Measurements from ENCODE around the gene CDK4. TPM values are rescaled to one million over a fixed set of nuclear protein-coding genes. Genes with fewer than 3 reads are reported as not detected.

Gene CDK4
- total and polyA plus RNA-seq, 2 of the 13 experiments (the other 11 are each of a cell fraction or from before 2014, with no cell fraction given): 191 to 209 TPM

DNA sequence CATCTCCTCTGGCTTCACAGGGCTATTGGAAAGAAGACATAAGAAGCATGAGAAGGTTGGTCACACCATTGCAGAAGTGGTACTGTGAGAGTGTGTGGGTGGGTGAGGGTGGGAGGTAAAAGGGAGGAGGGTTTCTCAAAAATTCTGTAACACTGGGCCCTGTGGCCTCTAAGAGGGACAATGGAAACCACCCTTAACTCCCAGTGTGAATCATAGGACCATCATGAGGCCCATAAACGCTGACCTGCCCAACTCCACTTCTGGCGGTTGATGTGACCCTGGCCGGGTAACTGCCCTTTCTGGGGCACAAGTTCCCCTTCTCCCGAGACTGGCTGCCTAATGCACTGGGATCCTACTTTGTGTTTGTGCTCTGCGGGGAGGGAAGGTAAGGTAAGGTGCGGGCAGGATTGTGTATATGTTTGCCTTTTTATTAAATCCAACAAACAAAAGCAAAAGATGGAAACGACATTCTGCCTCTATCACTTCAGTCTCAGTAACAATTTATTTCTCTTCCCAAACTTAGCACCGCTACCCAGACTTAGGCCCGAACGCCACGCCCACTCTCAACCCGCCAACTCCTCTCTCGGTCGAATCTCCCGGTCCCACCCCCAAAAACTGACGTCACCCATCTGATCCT, 19.2 kb upstream of the CDK4 start:
- H2AFZ ChIP-seq (ENCODE audit: low read length): no peak overlapping the region
- WGBS (ENCODE audit: low lambda C conversion rate): 2% methylated on average over 16 of the region's 16 CpGs
- in situ Hi-C loops (cut with HindIII; ENCODE audit: extremely low pct_ligation_motif_present, low pct_unique_long_range_greater_than_20kb): no loop called here
- no peaks in the 10 kb centered on the region; a peak in 1 of 5 replicates for H3K27me3 ChIP-seq (ENCODE audit: control insufficient read depth in 1 of 2, insufficient read depth in 2 of 2, low read length in 2 of 2)
- peak overlapping the region; percentile 96 for H3K4me2 ChIP-seq (ENCODE audit: low read depth, low read length)
- peaks cover 16 to 18% of the 10 kb centered on the region in 2 experiments for H3K36me3 ChIP-seq (replicated peaks in 1 of 2; ENCODE audit: control insufficient read depth in 1 of 2, insufficient read depth in 2 of 2, low read length in 2 of 2)
- peaks cover 17% of the 10 kb centered on the region for H3K79me2 ChIP-seq (ENCODE audit: insufficient read depth, low read length)
- no peaks in the 10 kb centered on the region for H4K20me1 ChIP-seq (ENCODE audit: insufficient read depth, low read length)
- POLR2A ChIA-PET: interaction anchor here (0.6 to 1.8 kb wide), 11 partner anchors 11 to 124 kb away, joined by 3 to 15 read pairs (median 6); partner anchors contain the start of genes CDK4, MARCHF9, TSFM and TSPAN31
- CTCF ChIA-PET (ENCODE audit: low intra/inter-chr PET ratio, low total read pairs): no interaction called here
- TF ChIP-seq TBP (CRISPR knock-in tag; IDR thresholded peaks at IDR 0.05): 0 out of 2 replicates have a peak, but pooled peaks have one; percentile 16
- 0 out of 2 replicates have a peak, but pooled peaks have one; percentile 3 for TF ChIP-seq ZNF431 (CRISPR knock-in tag; IDR thresholded peaks at IDR 0.05; ENCODE audit: borderline replicate concordance, low read depth)
- TF ChIP-seq, protein P1, sequence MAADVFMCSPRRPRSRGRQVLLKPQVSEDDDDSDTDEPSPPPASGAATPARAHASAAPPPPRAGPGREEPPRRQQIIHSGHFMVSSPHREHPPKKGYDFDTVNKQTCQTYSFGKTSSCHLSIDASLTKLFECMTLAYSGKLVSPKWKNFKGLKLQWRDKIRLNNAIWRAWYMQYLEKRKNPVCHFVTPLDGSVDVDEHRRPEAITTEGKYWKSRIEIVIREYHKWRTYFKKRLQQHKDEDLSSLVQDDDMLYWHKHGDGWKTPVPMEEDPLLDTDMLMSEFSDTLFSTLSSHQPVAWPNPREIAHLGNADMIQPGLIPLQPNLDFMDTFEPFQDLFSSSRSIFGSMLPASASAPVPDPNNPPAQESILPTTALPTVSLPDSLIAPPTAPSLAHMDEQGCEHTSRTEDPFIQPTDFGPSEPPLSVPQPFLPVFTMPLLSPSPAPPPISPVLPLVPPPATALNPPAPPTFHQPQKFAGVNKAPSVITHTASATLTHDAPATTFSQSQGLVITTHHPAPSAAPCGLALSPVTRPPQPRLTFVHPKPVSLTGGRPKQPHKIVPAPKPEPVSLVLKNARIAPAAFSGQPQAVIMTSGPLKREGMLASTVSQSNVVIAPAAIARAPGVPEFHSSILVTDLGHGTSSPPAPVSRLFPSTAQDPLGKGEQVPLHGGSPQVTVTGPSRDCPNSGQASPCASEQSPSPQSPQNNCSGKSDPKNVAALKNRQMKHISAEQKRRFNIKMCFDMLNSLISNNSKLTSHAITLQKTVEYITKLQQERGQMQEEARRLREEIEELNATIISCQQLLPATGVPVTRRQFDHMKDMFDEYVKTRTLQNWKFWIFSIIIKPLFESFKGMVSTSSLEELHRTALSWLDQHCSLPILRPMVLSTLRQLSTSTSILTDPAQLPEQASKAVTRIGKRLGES (CRISPR knock-in tag; IDR thresholded peaks at IDR 0.05; ENCODE audit: borderline replicate concordance): no peak
- peak; percentile 98 for TF ChIP-seq ATF7 (IDR thresholded peaks at IDR 0.05)
- TF ChIP-seq ATF7 (CRISPR knock-in tag; IDR thresholded peaks at IDR 0.05): no peak
- 0 out of 2 replicates have a peak, but pooled peaks have one; percentile 49 for TF ChIP-seq RARG (CRISPR knock-in tag; IDR thresholded peaks at IDR 0.05; ENCODE audit: low read depth)
- TF ChIP-seq KLF9 (CRISPR knock-in tag; IDR thresholded peaks at IDR 0.05; ENCODE audit: low read depth): peak; percentile 97
- 0 out of 2 replicates have a peak, but pooled peaks have one; percentile 13 for TF ChIP-seq ZBTB42 (CRISPR knock-in tag; IDR thresholded peaks at IDR 0.05)
- TF ChIP-seq ZNF552 (CRISPR knock-in tag; IDR thresholded peaks at IDR 0.05; ENCODE audit: borderline replicate concordance): no peak
- 0 out of 2 replicates have a peak, but pooled peaks have one; percentile 0 for TF ChIP-seq SNAPC4 (CRISPR knock-in tag; IDR thresholded peaks at IDR 0.05)
- TF ChIP-seq POLR2AphosphoS5 (IDR thresholded peaks at IDR 0.05; ENCODE audit: low read depth, low read length): no peak
- 0 out of 2 replicates have a peak, but pooled peaks have one; percentile 2 for TF ChIP-seq ZNF598 (CRISPR knock-in tag; IDR thresholded peaks at IDR 0.05; ENCODE audit: borderline replicate concordance)
- H3K4me1 ChIP-seq (ENCODE audit: insufficient read depth, low read length): peaks cover 26% of the 10 kb centered on the region
- ATAC-seq (peak; percentile 70), DNase-seq (ENCODE audit: low spot score) (peak; percentile 87), FAIRE-seq (peak; percentile 88)
- peak overlapping the region; percentile 97 for H3K27ac ChIP-seq (ENCODE audit: extremely low read length, insufficient read depth, low read length)
- TSS peak; percentile 77 for BruUV-seq (replicated peaks)
- intact Hi-C loops (cut with micrococcal nuclease; ENCODE audit: unreplicated experiment): loop anchor here (5.0 kb wide), 1 partner anchor 71 kb away; no protein-coding TSS in a partner anchor
- H3K9ac ChIP-seq (ENCODE audit: insufficient read depth, low read depth, low read length): peak overlapping the region; percentile 94
- no peaks in the 10 kb centered on the region for H3K9me3 ChIP-seq (ENCODE audit: low read length)
- H3K4me3 ChIP-seq (replicated peaks in 1 of 3; ENCODE audit: insufficient read depth in 1 of 3, low read depth in 2 of 3, low read length in 3 of 3): peak overlapping the region; percentile 77 to 89 (median 78)
